ENCODE results near the gene SOCS6. TPM values are rescaled to one million over a fixed set of nuclear protein-coding genes. Genes with fewer than 3 reads are reported as not detected.
"Not testable (repeated sequence)": the region's sequence is repeated elsewhere in the genome, so short reads cannot be mapped to it uniquely, and the experiment has no call there.

The SOCS6 gene
- total RNA-seq, 1 donor from 2014 or later, result 23.2 TPM

- intact Hi-C loops (cut with micrococcal nuclease), result no loop called here
- DNase-seq, result no peak
- peak; percentile 96 for ATAC-seq
These were observed 48.5 kb downstream of the SOCS6 start for GRCh38 chr18:70337139-70337972.

GRCh38 chr18:70338890-70339289, 50.0 kb downstream of the SOCS6 start:
- intact Hi-C loops (cut with micrococcal nuclease), result no loop called here
- DNase-seq (no peak), ATAC-seq (no peak)

GRCh38 chr18:70339915-70340314, 51.1 kb downstream of the SOCS6 start:
- intact Hi-C loops (cut with micrococcal nuclease), result no loop called here
- no peak for DNase-seq
- no peak for ATAC-seq

GRCh38 chr18:70348481-70348880, 59.6 kb downstream of the SOCS6 start:
- ATAC-seq; intact Hi-C loops (cut with micrococcal nuclease): not testable (repeated sequence)

GRCh38 chr18:70349316-70349715, 60.5 kb downstream of the SOCS6 start:
- DNase-seq (no peak), ATAC-seq (no peak)
- intact Hi-C loops (cut with micrococcal nuclease), result no loop called here

More at GRCh38 chr18:70348481-70348880, 59.6 kb downstream of the SOCS6 start:
- not testable (repeated sequence) for DNase-seq

GRCh38 chr18:70354080-70354479, 65.2 kb downstream of the SOCS6 start:
- ATAC-seq (no peak), DNase-seq (no peak)
- intact Hi-C loops (cut with micrococcal nuclease), result no loop called here

- DNase-seq, result no peak
- intact Hi-C loops (cut with micrococcal nuclease), result no loop called here
- no peak for ATAC-seq
These were observed 65.9 kb downstream of the SOCS6 start for GRCh38 chr18:70354771-70355170.

- DNase-seq, result no peak
- intact Hi-C loops (cut with micrococcal nuclease), result no loop called here
These were observed 67.0 kb downstream of the SOCS6 start for GRCh38 chr18:70355620-70356385.

GRCh38 chr18:70358105-70358406, 69.2 kb downstream of the SOCS6 start:
- ATAC-seq; DNase-seq; intact Hi-C loops (cut with micrococcal nuclease): not testable (repeated sequence)

More at GRCh38 chr18:70355620-70356385, 67.0 kb downstream of the SOCS6 start:
- no peak for ATAC-seq

- no peak for ATAC-seq
- intact Hi-C loops (cut with micrococcal nuclease), result no loop called here
- DNase-seq, result no peak
These were observed 70.2 kb downstream of the SOCS6 start for GRCh38 chr18:70359071-70359470.

GRCh38 chr18:70362258-70362657, 73.4 kb downstream of the SOCS6 start:
- intact Hi-C loops (cut with micrococcal nuclease), result no loop called here
- DNase-seq, result no peak
- ATAC-seq, result no peak

GRCh38 chr18:70363861-70364260, 75.0 kb downstream of the SOCS6 start:
- intact Hi-C loops (cut with micrococcal nuclease), result no loop called here
- ATAC-seq (no peak), DNase-seq (no peak)

- DNase-seq (no peak), ATAC-seq (no peak)
- intact Hi-C loops (cut with micrococcal nuclease), result no loop called here
These were observed 76.5 kb downstream of the SOCS6 start for GRCh38 chr18:70365361-70365760.

- DNase-seq (no peak), ATAC-seq (no peak)
- intact Hi-C loops (cut with micrococcal nuclease), result no loop called here
These were observed 77.3 kb downstream of the SOCS6 start for GRCh38 chr18:70366174-70366573.

- intact Hi-C loops (cut with micrococcal nuclease), result no loop called here
- DNase-seq (no peak), ATAC-seq (no peak)
These were observed 77.8 kb downstream of the SOCS6 start for GRCh38 chr18:70366670-70367069.

- intact Hi-C loops (cut with micrococcal nuclease); DNase-seq; ATAC-seq: not testable (repeated sequence)
These were observed 78.5 kb downstream of the SOCS6 start for GRCh38 chr18:70367344-70367743.

GRCh38 chr18:70368903-70369302, 80.1 kb downstream of the SOCS6 start:
- ATAC-seq (no peak), DNase-seq (no peak)
- intact Hi-C loops (cut with micrococcal nuclease), result no loop called here

GRCh38 chr18:70370762-70371733, 82.2 kb downstream of the SOCS6 start:
- ATAC-seq (no peak), DNase-seq (no peak)
- intact Hi-C loops (cut with micrococcal nuclease), result no loop called here

- intact Hi-C loops (cut with micrococcal nuclease), result no loop called here
- no peak for DNase-seq
- no peak for ATAC-seq
These were observed 83.1 kb downstream of the SOCS6 start for GRCh38 chr18:70371908-70372307.

Measured in left ventricle myocardium superior (tissue), 1 donor.